ENCODE data around the gene NIPAL4.

GRCh38 chr5:157506981-157507780 lies 47.2 kb downstream of the NIPAL4 start:
- no peak for TF ChIP-seq SP1 (IDR thresholded peaks at IDR 0.05)
- no peak for TF ChIP-seq FOXM1 (IDR thresholded peaks at IDR 0.05; ENCODE audit: borderline replicate concordance)
- no peak for TF ChIP-seq FOXK2 (IDR thresholded peaks at IDR 0.05)
- no peak for TF ChIP-seq ZNF384 (IDR thresholded peaks at IDR 0.05)
- no peak for TF ChIP-seq NFRKB (IDR thresholded peaks at IDR 0.05)
- no peak for TF ChIP-seq ARNT (IDR thresholded peaks at IDR 0.05)
- TF ChIP-seq SUZ12 (IDR thresholded peaks at IDR 0.05): no peak
- TF ChIP-seq BHLHE40 (IDR thresholded peaks at IDR 0.05; ENCODE audit: borderline replicate concordance): no peak
